ENCODE results near the gene ATAD3C.
"Not testable (repeated sequence)": the region's sequence is repeated elsewhere in the genome, so short reads cannot be mapped to it uniquely, and the experiment has no call there.

The ATAD3C gene

DNA sequence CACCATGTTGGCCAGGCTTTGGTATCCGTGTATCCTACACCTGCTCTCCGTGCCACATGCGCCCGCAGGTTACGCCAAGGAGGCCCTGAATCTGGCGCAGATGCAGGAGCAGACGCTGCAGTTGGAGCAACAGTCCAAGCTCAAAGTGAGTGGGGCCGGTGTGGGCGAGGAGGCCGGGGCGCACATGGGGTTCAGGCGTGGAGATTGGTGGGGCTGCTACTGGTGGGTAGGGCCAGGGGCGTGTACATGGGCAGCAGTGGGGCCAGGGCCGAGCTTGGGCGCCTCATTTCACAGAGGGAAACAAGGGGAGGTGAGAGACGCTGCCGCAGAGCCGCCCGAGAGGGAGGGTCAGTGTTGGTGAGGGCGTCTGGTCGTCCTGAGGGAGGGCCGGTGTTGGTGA, 27.7 kb downstream of the ATAD3C start:
- H3K27ac Mint-ChIP-seq = no peak overlapping the region
- no peaks in the 10 kb centered on the region for H3K9me3 Mint-ChIP-seq
- H3K36me3 Mint-ChIP-seq = peaks cover 18% of the 10 kb centered on the region

DNA sequence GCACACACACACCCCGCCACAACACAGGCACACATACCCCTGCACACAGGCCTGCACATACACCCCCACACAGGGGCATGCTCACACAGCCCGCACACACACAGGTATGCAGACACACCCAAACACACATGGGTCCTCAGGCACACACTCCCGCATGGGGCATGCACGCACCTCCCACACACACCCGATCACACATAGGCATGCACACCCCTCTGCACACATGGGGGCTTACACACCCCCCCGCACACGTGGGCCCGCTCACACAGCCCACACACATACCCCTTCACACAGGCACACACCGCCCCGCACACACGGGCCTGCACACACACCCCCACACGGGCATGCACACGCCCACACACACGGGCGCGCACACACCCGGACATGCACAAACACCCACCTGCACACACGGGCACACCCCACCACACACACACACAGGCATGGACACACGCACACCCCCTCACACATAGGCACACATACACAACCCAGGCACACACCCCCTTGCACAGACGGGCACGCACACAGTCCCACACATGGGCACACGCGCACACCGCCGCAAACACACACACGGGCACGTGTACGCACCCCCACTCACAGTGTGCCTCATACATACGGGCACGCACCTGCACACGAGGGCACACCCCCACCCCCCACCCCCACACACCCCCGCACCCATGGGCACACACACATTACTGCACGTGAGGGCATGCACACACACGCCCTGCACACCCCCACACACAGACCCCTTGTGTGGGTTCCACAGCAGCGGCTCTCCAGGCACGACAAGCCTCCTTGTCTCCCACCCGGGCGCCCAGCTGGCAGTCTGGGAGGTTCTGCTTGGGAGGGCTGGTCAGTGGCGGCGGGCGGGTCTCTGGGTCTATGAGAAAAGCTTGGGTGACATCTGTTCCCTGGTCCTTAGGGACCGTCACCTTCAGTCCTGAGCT, 30.3 kb downstream of the ATAD3C start:
- DNase-seq = no peak

More for the DNA sequence above, 27.7 kb downstream of the ATAD3C start:
- H3K27me3 Mint-ChIP-seq = no peaks in the 10 kb centered on the region
- H3K4me1 Mint-ChIP-seq = peaks cover 13% of the 10 kb centered on the region
- H3K4me3 Mint-ChIP-seq = no peak overlapping the region
- no peak for DNase-seq
- CTCF ChIA-PET = no interaction called here

DNA sequence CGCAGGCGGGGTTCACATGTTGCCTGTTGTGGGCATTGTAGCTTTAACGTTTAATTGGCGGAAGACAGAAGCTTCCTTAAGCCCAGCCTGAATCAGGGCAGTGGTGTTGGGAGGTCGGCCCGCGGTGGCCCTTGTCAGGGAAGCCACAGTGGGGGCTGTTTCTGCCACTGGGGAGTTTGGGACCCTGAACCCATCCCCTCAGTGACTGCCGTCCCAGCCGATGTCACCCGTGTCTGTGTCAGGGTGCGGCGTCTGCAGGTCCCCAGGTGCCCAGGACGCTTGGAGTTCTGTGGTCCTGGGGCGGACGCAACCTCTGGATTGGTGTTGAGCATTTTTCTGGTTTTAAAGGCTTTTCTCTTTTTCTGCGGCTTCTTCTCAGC, 31.0 kb downstream of the ATAD3C start:
- H3K27ac Mint-ChIP-seq, H3K4me1 Mint-ChIP-seq, CTCF ChIA-PET, DNase-seq, H3K27me3 Mint-ChIP-seq, H3K9me3 Mint-ChIP-seq, H3K4me3 Mint-ChIP-seq: not testable (repeated sequence)
- peaks cover 19% of the 10 kb centered on the region for H3K36me3 Mint-ChIP-seq

More for the DNA sequence above, 30.3 kb downstream of the ATAD3C start:
- CTCF ChIA-PET = no interaction called here
- Mint-ChIP-seq H3K4me3 (no peak overlapping the region), H3K27ac (no peak overlapping the region), H3K36me3 (peaks cover 19% of the 10 kb centered on the region), H3K9me3 (no peaks in the 10 kb centered on the region), H3K27me3 (no peaks in the 10 kb centered on the region), H3K4me1 (no peaks in the 10 kb centered on the region)

DNA sequence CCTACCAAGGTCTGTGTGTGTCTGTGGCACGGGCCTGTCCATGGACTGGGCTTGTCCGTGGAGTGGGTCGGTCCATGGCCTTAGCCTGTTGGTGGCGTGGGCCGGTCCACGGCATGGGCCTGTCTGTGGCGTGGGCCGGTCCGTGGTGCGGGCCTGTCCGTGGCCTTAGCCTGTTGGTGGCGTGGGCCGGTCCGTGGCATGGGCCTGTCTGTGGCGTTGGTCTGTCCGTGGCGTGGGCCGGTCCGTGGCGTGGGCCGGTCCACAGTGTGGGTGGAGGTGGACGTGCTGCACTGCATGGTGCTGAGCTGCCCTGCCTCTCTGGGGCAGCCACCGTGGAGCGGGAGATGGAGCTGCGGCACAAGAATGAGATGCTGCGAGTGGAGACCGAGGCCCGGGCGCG, 32.3 kb downstream of the ATAD3C start:
- H3K27ac Mint-ChIP-seq, H3K4me3 Mint-ChIP-seq, DNase-seq, H3K27me3 Mint-ChIP-seq, H3K9me3 Mint-ChIP-seq, H3K4me1 Mint-ChIP-seq, CTCF ChIA-PET: not testable (repeated sequence)
- peaks cover 19% of the 10 kb centered on the region for H3K36me3 Mint-ChIP-seq

DNA sequence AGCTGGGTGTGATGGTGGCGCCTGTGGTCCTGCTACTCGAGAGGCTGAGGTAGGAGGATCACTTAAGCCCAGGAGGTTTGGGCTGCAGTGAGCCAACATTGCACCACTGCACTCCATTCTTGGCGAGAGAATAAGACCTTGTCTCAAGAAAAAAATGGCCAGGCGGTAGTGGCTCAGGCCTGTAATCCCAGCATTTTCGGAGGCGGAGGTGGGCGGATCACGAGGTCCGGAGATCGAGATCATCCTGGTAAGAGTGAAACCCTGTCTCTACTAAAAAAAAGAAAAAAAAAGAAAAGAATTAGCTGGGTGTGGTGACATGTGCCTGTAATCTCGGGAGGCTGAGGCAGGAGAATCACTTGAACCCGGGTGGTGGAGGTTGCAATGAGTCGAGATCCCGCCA, 33.4 kb downstream of the ATAD3C start:
- no peaks in the 10 kb centered on the region for H3K27me3 Mint-ChIP-seq
- CTCF ChIA-PET = no interaction called here

DNA sequence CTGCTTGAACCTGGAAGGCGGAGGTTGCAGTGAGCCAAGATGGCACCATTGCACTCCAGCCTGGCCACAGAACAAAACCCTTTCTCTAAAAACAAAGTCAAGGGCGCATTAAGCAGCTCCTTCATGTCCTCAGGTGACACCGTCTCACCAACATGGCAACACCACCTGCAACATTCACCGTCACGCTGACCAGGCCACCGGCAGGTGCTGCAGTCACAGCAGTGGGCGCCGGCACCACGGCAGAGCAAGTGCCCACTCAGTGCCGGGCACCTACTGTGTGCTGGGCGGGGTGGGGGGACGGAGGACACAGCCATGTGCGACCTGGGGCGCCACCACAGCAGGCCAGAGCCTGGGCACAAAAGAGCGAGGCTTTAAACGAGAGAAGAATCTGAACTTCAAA, 34.2 kb downstream of the ATAD3C start:
- Mint-ChIP-seq H3K4me3 (no peak overlapping the region), H3K4me1 (no peaks in the 10 kb centered on the region), H3K9me3 (no peaks in the 10 kb centered on the region), H3K36me3 (peaks cover 17% of the 10 kb centered on the region), H3K27me3 (no peaks in the 10 kb centered on the region), H3K27ac (no peak overlapping the region)
- DNase-seq = no peak
- CTCF ChIA-PET = no interaction called here

More for the DNA sequence above, 33.4 kb downstream of the ATAD3C start:
- H3K4me1 Mint-ChIP-seq = no peaks in the 10 kb centered on the region
- DNase-seq = no peak
- no peak overlapping the region for H3K27ac Mint-ChIP-seq
- H3K4me3 Mint-ChIP-seq = no peak overlapping the region
- H3K36me3 Mint-ChIP-seq = peaks cover 17% of the 10 kb centered on the region
- no peaks in the 10 kb centered on the region for H3K9me3 Mint-ChIP-seq

DNA sequence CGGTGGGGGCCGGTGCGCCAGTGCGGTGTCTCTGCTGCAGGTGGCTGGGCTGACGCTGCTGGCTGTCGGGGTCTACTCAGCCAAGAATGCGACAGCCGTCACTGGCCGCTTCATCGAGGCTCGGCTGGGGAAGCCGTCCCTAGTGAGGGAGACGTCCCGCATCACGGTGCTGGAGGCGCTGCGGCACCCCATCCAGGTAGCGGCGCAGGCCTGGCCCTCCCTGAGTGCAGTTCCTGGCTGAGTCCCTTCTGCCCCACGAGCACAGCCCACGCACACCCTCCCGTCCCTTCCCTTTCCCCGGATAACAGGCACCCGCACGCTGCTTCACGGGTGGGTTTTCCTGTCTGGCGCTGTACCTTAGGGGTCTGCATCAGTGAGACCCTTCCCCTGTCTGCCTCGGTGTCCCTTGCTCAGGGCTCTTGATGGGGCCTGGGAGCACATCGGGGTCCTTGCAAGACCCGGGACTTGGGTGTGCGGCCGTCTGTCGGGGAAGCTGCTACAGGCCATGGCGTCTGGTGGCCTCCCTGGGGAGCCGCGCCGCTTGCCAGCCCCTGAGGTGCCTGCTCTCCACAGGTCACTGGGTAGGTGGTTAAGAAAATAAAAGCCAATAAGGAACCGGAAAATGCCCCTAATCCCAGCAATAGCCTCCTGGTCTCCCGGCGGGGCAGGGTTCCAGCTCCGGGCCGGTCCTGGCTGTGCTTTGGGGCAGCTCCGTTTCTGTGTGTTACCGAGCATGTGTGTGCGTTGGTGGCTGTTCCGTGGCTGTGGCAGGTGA, 35.7 kb downstream of the ATAD3C start:
- DNase-seq, H3K27ac Mint-ChIP-seq, H3K27me3 Mint-ChIP-seq, CTCF ChIA-PET, H3K9me3 Mint-ChIP-seq, H3K4me3 Mint-ChIP-seq, H3K4me1 Mint-ChIP-seq: not testable (repeated sequence)
- H3K36me3 Mint-ChIP-seq = peaks cover 17% of the 10 kb centered on the region

DNA sequence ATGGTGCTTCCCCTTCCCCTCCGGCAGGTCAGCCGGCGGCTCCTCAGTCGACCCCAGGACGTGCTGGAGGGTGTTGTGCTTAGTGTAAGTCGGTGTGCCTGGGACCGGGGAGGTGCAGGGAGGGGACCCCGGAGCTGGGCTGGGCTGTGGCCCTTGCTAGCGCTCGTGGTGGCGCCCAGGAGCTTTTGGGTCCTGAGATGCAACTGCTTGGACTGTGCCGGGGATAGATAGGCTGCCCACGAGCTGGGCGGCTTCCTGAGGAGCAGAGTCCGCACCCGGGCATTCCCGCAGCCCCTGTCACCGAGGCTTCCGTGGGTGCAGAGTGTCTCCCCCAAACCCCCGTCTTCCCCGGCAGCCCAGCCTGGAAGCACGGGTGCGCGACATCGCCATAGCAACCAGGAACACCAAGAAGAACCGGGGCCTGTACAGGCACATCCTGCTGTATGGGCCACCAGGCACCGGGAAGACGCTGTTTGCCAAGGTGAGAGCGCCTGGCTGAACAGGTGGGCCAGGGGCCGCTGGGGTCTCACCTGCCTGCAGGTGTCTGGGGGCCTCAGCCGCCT, 36.3 kb downstream of the ATAD3C start:
- H3K27me3 Mint-ChIP-seq, H3K4me3 Mint-ChIP-seq, H3K27ac Mint-ChIP-seq, H3K9me3 Mint-ChIP-seq, CTCF ChIA-PET, H3K4me1 Mint-ChIP-seq, DNase-seq: not testable (repeated sequence)
- H3K36me3 Mint-ChIP-seq = peaks cover 19% of the 10 kb centered on the region

DNA sequence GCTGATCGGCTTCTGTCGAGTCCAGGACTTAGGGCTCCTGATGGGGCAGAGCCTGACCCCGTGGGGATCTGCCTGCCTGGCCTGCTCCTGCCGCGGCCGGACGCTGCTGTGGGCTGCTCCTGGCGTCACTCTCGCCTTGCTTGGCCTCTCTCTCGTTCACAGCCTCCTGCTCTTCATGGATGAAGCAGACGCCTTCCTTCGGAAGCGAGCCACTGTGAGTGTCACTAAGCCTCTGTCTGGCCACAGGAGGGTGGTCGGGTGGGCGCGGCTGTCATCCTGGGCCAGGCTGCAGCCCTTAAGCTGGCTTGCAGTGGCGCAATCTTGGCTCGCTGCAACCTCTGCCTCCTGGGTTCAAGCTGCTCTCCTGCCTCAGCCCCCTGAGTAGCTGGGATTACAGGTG, 38.2 kb downstream of the ATAD3C start:
- H3K4me1 Mint-ChIP-seq = no peaks in the 10 kb centered on the region
- no peak for DNase-seq
- CTCF ChIA-PET = no interaction called here
- H3K27me3 Mint-ChIP-seq = no peaks in the 10 kb centered on the region
- no peak overlapping the region for H3K4me3 Mint-ChIP-seq
- H3K36me3 Mint-ChIP-seq = peaks cover 33% of the 10 kb centered on the region
- H3K9me3 Mint-ChIP-seq = peaks cover 1% of the 10 kb centered on the region
- H3K27ac Mint-ChIP-seq = no peak overlapping the region

DNA sequence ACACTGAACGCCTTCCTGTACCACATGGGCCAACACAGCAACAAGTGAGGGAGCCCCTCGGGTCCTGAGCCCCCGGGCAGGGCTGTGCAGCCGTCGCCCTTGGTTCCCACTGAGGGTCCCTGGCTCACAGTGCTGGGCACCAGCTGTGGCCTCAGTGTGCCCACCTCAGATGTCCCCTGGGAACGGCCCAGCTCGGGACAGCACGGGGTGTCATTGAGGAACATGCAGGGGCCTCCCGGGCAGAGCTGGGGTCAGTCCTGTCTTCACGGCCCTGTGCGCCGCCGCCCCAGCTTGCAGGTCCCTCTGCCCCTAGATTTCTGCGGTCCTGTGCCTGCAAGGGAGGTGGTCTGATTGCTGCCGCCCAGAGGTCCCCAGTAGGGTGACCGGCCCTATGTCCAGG, 39.7 kb downstream of the ATAD3C start:
- peaks cover 8% of the 10 kb centered on the region for H3K9me3 Mint-ChIP-seq
- H3K27ac Mint-ChIP-seq = no peak overlapping the region
- H3K4me3 Mint-ChIP-seq = no peak overlapping the region
- CTCF ChIA-PET = no interaction called here
- DNase-seq = no peak
- no peaks in the 10 kb centered on the region for H3K27me3 Mint-ChIP-seq
- no peaks in the 10 kb centered on the region for H3K4me1 Mint-ChIP-seq
- H3K36me3 Mint-ChIP-seq = peaks cover 42% of the 10 kb centered on the region

DNA sequence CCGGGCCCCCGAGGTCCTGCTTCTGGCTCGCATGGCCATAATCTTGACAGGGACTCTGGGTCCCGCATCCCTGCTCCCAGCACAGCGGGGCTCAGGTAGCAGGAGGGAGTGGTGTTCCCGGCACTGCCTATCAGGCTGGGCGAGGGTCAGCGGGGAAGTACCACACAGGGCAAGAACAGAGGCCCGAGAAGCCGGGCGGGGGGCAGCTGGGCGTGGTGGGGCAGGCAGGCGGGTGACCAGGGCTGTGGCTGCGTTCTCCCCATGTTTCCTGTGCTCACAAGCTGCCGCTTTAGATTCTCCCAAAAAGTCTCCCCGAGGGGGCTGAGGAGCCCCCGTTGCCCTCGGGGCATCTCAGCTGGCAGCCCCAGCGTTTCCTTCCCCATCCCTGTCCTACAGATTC, 40.4 kb downstream of the ATAD3C start:
- Mint-ChIP-seq H3K4me3 (no peak overlapping the region), H3K4me1 (no peaks in the 10 kb centered on the region), H3K27ac (no peak overlapping the region), H3K9me3 (peaks cover 8% of the 10 kb centered on the region), H3K36me3 (peaks cover 42% of the 10 kb centered on the region), H3K27me3 (no peaks in the 10 kb centered on the region)
- no peak for DNase-seq
- CTCF ChIA-PET = interaction anchor here (0.6 kb wide), 1 partner anchor 53 kb away, joined by 3 read pairs; no protein-coding TSS in a partner anchor

DNA sequence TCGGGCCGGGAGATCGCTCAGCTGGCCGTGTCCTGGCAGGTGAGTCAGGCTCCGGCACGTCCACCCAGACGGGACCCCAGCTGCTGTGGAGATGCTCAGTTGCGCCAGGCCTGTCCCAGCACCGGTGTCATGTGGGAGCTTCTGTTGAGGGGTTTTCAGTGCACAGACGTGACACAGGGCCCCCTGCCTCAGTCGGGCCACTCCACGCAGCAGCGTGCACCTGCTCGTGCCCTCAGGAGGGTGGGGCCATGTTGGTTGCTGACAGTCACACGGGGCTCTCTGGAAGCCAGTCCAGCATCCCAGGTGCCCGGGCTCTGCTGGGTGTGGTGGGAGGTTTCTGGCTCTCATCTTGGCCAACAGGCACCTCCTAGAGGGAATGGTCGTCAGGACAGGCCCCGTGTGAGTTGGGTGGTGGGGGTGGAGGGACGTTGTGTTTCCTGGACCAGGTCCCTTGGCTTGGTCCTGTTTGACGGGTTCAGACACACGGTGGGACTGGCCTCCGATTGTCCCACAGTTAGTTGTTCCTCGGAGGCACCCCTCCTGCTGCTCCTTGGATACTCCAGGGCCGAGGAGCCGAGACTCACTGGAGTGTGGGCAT, 41.2 kb downstream of the ATAD3C start:
- Mint-ChIP-seq H3K36me3 (peaks cover 42% of the 10 kb centered on the region), H3K4me3 (no peak overlapping the region), H3K4me1 (no peaks in the 10 kb centered on the region), H3K27me3 (no peaks in the 10 kb centered on the region), H3K9me3 (peaks cover 8% of the 10 kb centered on the region), H3K27ac (no peak overlapping the region)
- CTCF ChIA-PET = interaction anchor here (0.6 kb wide), 1 partner anchor 54 kb away, joined by 3 read pairs; no protein-coding TSS in a partner anchor
- no peak for DNase-seq

DNA sequence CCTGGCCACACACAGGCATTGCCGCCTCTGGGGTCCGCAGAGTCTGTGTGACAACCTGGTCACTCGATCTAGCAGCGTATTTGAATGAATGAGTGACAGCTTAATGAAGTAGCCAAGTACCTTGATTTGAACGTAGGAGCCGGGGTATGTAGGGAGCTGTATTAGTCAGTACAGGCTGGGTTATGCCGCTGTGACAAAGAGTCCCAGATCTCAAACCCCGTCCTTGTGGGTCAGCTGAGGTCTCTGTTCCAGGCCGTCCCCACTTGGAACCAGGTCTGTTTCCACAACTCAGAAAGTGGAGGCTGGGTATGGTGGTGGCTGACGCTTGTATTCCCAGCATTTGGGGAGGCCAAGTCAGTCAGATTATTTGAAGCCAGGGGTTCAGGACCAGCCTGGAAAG, 42.1 kb downstream of the ATAD3C start:
- Mint-ChIP-seq H3K27ac (no peak overlapping the region), H3K9me3 (peaks cover 8% of the 10 kb centered on the region), H3K36me3 (peaks cover 42% of the 10 kb centered on the region), H3K4me3 (no peak overlapping the region), H3K4me1 (no peaks in the 10 kb centered on the region), H3K27me3 (no peaks in the 10 kb centered on the region)
- DNase-seq = no peak
- CTCF ChIA-PET = no interaction called here

DNA sequence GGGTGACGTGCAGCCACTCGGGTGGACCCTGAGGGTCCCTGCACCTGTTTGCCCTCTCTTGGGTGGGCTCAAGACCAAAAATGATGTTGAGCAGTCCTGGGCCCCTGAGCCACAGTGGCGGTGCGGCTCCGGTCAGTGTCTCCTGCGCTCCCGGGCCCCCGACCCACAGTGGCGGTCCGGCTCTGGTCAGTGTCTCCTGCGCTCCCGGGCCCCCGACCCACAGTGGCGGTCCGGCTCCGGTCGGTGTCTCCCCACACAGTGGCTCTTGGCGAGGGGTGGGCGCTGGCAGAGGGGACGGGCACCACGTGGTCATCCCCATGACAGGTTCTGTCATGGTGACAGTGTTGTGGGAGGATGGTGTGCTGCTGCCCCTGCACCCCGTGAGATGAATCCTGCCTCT, 44.8 kb downstream of the ATAD3C start:
- H3K27ac Mint-ChIP-seq, H3K9me3 Mint-ChIP-seq, H3K27me3 Mint-ChIP-seq, H3K4me1 Mint-ChIP-seq, H3K4me3 Mint-ChIP-seq, DNase-seq: not testable (repeated sequence)
- CTCF ChIA-PET = interaction anchor here (1.2 kb wide), 1 partner anchor 10 kb away, joined by 4 read pairs; no protein-coding TSS in a partner anchor
- H3K36me3 Mint-ChIP-seq = peaks cover 39% of the 10 kb centered on the region
